ENCODE results near the gene KLF5.
"Not testable (repeated sequence)": the region's sequence is repeated elsewhere in the genome, so short reads cannot be mapped to it uniquely, and the experiment has no call there.

KLF5 gene

GRCh38 chr13:73058736-73059459 lies at the start of gene KLF5:
Gene KLF5, plus strand, starts transcription at chr13:73059005. Its CDS starts 323 bp downstream, at chr13:73059328.
- peak; percentile 99 for DNase-seq (ENCODE audit: low read depth, low spot score)

- no peak for DNase-seq (ENCODE audit: low read depth, low spot score)
Measured at GRCh38 chr13:73011751-73012150, 47.1 kb upstream of the KLF5 start.

GRCh38 chr13:73015805-73016204 lies 43.0 kb upstream of the KLF5 start:
- no peak for DNase-seq (ENCODE audit: low read depth, low spot score)

- peak; percentile 26 for DNase-seq (ENCODE audit: low read depth, low spot score)
Measured at GRCh38 chr13:73018336-73018735, 40.5 kb upstream of the KLF5 start.

GRCh38 chr13:73025217-73026012 lies 33.4 kb upstream of the KLF5 start:
- DNase-seq (ENCODE audit: low read depth, low spot score), result peak; percentile 7

GRCh38 chr13:73034901-73035300 lies 23.9 kb upstream of the KLF5 start:
- DNase-seq (ENCODE audit: low read depth, low spot score), result no peak

GRCh38 chr13:73035660-73036059 lies 23.1 kb upstream of the KLF5 start:
- DNase-seq (ENCODE audit: low read depth, low spot score), result no peak

- DNase-seq (ENCODE audit: low read depth, low spot score), result no peak
Measured at GRCh38 chr13:73036566-73036965, 22.2 kb upstream of the KLF5 start.

GRCh38 chr13:73038064-73038463 lies 20.7 kb upstream of the KLF5 start:
- DNase-seq (ENCODE audit: low read depth, low spot score), result no peak

- DNase-seq (ENCODE audit: low read depth, low spot score), result no peak
Measured at GRCh38 chr13:73039201-73040108, 19.4 kb upstream of the KLF5 start.

- DNase-seq (ENCODE audit: low read depth, low spot score), result no peak
Measured at GRCh38 chr13:73040484-73040883, 18.3 kb upstream of the KLF5 start.

- DNase-seq (ENCODE audit: low read depth, low spot score), result no peak
Measured at GRCh38 chr13:73040968-73041596, 17.7 kb upstream of the KLF5 start.

GRCh38 chr13:73045031-73045430 lies 13.8 kb upstream of the KLF5 start:
- no peak for DNase-seq (ENCODE audit: low read depth, low spot score)

GRCh38 chr13:73048615-73049014 lies 10.2 kb upstream of the KLF5 start:
- not testable (repeated sequence) for DNase-seq (ENCODE audit: low read depth, low spot score)

GRCh38 chr13:73054712-73055111 lies 4.1 kb upstream of the KLF5 start:
- no peak for DNase-seq (ENCODE audit: low read depth, low spot score)

GRCh38 chr13:73055813-73056564 lies 2.8 kb upstream of the KLF5 start:
- DNase-seq (ENCODE audit: low read depth, low spot score), result peak; percentile 92

GRCh38 chr13:73056565-73056962 lies 2.2 kb upstream of the KLF5 start:
- DNase-seq (ENCODE audit: low read depth, low spot score), result no peak

- no peak for DNase-seq (ENCODE audit: low read depth, low spot score)
Measured at GRCh38 chr13:73057284-73058063, 1.3 kb upstream of the KLF5 start.

- no peak for DNase-seq (ENCODE audit: low read depth, low spot score)
Measured at GRCh38 chr13:73058064-73058313, 816 bp upstream of the KLF5 start.

GRCh38 chr13:73058432-73058735 lies 421 bp upstream of the KLF5 start:
- no peak for DNase-seq (ENCODE audit: low read depth, low spot score)

All from astrocyte of the hippocampus (primary cell).